Stimulated activated CD4-positive, alpha-beta T cell treated with anti-CD3 and anti-CD28 coated beads, Interleukin-12 subunit alpha, Interleukin-12 subunit beta, amount 100 ng/mL, for 48 hours (primary cell): ENCODE data around the gene SPOCD1.

Experiments
- DNase-seq, 3 donors: peaks; one replicate each; pipeline ENCODE4 v3.0.0-alpha.2; 2020; ENCODE audit warnings: low read depth in 2 of 3, low spot score in 1 of 3

Gene SPOCD1

DNA sequence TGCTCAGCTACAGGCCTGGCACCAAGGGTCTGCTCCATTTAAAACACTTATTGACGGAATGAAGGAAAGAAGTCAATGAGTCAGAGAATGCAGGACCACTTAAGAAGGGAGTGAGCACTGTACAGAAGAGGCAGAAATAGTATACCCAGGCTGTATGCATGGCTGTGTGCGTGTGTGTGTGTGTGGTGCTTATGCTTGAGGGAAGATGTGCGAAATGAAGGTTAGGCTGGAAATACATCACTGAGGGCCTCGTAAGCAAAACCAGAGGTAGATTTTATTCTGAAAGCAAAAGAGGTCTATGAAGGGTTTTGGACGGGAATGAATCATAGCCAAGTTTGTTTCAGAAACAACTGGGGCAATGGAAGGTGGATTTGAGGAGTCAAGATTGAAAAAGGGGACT is 42.0 kb downstream of the SPOCD1 start:
- DNase-seq, result no peak

DNA sequence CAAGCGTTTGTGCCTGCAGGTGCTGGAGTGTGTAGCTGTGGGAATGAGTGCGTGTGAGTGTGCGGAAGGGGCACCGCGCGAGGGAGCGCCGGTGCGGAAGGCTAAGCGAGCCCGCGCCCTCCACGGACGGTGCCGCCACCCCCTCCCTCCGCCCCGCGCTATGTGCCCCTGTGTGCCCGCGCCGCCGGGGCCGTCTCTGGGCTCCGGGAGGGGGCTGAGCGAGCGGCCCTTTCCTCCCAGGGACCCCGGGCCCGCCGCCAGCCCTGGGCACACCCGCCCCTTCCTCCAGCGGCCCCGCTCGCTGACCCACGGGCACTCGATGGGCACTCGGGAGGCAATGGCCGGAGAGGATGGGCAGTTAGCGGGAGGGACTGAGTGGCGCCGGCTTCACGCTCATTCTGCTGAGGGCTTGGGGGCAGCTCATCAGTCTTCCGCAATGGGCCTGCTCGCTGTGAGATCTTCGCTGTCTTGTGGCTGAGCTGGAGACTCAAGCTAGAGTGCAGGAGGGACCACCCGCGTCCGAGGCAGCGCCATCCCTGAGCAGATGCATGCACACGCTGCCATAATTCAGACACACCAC is 43.1 kb downstream of the SPOCD1 start:
- no peak for DNase-seq

DNA sequence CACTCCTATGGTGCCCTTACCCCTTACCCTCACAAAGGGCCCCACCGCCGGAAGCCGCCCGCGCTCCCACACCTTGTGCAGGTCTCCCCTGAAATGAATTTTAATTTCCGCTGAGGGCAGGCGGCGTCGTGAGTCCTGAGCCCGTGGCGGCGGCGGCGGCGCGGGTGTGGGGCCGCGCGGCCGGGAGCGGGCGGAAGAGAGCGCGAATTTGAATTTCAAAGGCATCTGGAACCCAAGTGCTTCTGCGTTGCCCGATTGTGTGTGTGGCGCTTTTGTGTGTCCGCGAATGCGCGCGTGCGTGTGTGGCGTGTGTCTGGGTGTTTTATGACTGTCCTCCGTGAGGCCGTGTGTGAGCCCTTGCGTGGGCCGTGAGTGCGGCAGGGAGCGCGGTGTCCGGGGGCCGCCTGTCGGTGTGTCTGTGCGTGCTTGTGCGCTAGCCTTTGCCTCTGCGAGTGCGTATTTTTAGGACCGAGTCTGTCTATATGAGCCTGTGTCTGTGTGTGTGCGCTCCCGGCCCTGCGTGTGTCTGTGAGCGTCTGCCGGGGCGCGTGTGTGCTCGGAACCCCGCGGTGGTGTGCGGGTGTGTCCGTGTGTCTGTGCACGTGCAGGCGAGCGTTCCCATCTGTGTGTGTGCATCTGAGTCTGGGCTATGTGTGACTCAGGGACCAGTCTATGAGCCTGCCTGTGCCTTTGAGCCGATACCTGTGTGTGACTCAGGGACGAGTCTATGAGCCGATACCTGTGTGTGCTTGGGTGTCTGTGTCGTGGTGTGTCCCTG is 43.7 kb downstream of the SPOCD1 start:
- peak; percentile 25 to 38 (median 33) for DNase-seq

DNA sequence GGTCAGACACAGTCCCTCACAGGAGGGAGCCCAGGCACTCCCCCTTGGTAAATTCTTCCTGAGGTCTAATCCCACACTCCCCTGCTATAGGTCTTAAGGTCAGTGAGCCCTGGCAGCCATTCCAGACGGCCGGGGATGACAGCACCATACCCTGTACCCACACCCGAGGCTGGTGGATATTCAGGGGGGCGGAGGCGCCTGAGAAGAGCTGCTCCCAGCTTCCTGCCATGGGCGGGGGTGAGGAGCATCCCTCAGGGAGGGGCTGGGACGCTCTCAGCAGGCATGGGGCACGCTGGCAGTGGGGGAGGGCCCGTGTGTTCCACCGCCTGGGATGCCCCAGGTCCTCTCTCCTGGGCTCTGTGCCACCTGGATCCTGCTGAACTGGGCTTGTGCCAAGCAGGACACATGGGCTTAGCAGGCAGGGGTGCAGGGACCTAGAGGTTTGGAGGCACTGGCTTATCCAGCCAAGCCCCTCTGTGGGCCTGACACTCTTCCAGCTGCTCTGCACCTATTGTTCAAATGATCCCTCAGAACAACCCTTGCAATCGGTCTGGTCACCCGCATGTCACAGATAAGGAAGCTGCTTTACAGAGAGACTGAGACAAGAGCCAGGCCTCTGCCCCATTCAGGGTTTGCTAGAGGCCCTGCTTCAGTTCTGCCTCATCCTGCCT is 46.0 kb downstream of the SPOCD1 start:
- no peak for DNase-seq

DNA sequence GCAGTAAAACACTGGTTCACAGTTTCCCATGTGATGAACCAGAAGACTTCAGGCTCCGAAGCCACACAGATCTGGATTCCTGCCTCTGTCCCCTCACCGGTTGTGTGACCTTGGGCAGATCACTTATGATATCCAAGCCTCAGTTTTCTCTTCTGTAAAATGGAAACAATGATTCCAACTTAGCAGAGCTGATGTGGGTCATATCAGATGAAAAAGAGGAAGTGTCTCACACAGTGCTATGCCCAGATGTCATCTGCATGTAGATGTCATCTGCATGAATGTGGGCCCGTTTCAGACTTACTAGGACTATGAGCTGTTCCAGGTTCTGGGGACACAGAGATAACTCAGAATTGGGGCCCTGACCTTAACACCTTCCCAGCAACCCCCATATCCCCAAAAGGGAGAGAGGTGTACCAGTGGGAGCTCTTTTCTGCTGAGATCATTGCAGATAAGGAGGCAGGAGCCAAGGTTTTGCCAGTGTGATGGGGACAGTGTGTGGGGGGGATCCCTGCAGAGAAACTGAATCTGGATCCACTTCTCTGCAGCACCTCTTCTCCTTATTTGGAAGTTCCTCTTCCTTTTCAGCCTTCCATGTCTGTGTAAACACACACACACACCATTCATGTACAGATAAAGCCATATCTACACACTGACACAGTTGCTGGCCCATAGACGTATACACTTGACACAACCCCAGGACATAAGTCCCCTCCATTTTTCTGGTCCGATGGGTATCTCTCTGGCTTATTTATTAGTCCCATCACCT is 46.7 kb downstream of the SPOCD1 start:
- DNase-seq, result no peak

DNA sequence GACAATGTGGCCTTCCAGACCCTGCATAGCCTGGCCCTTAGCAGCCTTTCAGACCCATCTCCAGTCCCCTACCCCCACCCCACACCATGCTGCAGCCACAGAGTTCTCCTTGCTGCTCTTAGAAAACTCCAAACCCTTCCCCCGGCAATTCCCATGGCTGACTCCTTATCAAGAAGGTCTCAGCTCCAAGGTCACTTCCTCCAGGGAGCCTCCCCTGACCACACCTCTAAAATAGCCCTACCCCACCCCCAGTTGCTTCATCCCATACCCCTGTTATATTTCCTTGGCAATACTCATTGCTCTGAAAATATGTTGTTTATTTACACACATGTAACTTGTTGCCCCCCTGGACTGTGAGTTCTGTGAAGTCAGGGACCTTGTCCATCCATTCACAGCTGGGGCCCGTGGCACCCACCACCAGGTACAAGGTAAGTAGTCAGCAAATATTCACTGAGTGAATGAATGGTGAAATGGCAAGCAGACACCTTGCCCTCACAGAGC is 47.4 kb downstream of the SPOCD1 start:
- no peak for DNase-seq

DNA sequence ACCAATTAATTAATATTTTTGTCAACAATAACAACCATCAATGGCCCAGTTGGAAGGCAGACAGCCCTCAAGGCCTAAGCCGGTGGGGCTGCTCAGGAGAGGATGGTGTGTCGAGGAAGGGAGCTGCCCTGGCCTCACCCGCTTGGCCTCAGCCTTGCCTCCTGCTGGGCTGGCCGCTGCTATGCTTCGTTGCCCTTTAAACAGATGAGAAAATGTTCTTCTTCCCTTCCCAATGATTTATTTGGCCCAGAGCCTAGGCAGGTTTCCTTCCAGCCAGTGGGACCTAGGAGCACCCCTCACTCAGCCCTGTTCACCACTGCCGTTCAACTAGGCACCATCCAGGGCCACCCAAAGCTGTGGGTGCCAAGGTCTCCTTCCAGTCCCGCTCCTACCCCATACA is 48.6 kb downstream of the SPOCD1 start:
- DNase-seq, result no peak

DNA sequence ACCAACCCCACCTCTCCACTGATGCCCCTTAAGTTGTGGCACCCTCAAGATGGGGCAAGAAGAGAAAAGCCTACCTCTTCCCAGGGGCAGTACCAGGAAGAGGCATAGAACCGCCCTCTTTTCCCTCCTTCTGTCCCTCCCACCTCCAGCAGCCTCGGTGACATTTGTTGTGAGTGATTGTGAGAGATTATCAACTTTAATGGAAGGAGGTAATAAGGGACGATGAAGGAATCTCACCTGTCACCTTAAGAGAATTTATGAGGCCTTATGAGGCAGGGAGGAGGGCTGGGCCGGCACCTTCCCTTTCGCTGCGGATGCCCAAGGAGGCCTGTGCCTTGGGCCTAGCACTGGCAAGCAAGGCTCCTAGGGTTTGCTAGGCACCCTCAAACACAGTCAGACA is 50.3 kb downstream of the SPOCD1 start:
- no peak for DNase-seq

DNA sequence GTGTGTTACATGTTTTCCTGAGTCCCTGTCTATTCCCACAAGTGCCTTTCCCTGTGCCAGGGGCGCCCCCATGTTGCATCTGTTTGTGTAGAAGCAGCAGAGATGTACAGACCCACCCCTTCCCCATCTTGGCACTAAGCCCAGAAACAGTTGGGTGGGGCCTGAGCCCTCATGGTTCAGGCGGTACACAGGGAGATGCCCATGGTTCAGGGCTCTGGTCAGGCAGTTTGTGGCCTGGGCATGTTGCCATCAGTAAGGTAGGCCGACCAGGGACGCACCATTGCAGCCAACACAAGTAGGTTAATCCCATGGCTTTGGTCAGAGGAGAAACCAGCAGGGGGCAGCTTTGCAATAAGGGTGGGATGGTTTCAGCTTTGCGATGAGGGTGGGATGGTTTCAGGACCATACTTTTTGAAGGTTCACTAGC is 50.8 kb downstream of the SPOCD1 start:
- no peak for DNase-seq

DNA sequence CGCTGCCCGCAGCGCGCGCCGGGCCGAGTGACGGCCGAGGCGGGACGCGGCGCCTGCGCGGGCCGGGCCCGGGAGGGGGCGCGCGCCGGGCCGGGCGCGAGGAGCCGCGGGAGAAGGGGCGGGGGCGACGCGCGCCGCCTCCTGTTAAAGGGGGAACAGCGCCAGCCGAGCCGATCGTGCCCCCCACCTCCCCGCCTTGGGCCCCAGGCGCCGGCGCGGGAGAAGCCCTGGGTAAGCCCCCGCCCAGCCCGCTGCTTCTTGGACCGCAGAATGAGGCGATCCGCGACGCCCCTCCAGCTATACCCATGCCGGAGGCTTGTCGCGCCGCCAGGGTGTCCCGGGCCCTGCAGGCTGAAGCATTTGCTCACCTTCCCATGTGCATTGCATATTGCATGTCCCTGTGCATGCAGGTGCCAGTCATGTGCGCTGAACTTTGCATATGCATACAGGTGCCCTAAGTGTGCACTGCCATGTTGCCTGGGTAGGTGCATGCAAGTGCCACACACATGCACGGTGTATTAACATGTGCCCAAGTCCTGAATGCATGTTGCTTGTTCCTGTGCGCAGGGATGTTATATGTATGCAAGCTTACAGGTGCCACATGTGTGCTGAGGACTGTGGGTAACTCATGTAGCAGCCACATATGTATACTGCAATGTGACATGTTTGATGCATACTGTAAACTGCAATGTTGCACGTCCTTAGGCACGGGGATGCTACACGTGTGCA is 51.3 kb downstream of the SPOCD1 start, which contains the start of gene ADGRB2:
Gene ADGRB2 (minus strand): TSS at position 29 of the 729 bp plus-strand sequence. CDS start 7,119 bp downstream, outside the sequence.
- no peak for DNase-seq

DNA sequence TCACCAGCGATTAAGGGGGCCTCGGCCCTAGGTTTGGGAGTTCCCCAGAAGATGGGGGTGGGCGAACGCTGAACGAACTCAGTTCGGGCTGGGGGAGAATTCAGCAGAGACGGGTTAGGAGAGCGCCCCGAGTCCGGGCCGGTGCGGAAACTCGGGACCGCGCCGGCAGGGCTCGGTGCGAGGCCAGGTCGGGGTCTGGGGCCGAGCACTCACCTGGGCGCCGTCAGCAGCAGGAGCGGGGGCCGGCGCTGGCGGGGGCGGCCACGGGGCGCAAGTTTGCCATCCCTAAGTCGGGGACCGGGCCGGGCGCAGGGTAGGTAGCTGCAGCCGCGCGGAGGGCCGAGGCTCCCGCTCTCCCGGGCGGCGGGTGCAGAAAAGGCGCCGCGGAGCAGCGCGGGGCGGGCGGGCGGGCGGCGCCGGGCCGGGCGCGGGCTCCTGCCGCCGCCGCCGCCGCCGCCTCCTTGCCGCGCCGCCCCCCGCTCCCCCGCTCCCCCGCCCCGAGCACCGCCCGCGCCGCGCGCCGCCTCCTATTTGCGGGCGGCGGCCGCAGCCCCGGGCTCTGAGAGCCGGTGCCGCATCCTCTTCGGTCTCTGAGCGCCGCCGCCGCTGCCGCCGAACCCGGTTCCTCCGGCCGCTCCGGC is 52.0 kb downstream of the SPOCD1 start:
- DNase-seq, result no peak

DNA sequence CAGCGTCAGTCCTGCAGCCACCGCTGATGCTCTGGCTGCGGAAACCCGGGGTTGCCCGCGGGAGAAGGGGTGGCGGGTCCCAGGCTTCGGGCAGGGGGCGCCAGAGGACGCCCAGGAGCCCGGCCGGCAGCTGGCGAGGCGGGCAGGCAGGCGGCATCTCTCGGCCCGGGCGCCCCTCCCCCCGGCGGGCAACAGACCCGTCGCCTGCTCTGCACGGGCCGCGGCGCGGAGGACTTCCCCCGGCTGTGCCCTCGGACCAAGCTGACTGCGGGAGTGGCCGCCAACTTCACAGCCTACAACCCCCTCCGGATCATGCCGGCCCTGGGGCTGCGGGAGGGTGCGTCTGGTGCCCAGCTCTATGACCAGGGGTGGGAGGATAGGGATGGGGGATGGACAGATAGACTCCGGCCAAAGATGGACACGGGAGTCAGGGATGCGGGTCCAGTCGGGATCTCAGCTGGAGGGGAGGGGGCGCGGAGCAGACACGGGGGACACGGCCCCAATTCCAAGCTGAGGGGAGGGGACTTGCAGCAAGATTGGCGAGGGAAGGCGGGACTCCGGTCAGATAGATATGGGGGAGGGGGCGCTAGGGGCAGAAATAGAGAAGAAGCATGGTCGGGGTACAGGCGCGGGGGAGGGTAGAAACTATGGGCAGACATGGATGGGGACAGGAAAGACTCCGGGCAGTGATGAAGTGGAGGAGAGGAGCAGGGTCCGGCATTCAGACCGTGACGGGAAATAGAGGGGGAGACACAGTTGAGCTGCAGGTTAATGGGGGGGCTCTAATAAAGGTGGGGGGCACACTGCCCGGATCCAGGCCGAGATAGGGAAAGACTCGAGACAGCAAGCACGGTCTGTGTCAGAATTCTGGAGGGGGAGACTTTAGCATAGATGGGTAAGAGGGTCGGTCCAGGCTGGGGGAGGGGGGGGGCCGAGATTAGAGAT is 52.8 kb downstream of the SPOCD1 start:
- peak; percentile 33 to 63 (median 59) for DNase-seq

DNA sequence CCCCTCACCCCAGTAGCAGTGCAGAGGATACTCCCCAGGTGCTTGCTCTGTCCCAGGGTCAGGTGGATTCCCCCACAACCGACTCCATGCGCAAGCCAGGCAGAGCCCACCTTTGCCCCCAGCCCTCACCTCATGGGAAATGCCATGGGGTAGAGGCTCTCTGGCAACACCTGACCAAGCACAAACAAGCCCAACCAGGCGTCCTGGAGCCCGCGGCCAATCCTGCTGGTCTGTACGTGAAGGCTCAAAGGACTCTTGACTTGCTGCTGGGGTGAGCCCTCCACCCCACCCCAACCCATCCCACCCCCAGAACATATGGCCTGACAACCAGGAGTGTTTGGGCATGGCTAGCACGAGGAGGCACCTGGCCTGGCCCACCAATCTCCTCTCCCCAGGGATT is 53.5 kb downstream of the SPOCD1 start:
- no peak for DNase-seq

DNA sequence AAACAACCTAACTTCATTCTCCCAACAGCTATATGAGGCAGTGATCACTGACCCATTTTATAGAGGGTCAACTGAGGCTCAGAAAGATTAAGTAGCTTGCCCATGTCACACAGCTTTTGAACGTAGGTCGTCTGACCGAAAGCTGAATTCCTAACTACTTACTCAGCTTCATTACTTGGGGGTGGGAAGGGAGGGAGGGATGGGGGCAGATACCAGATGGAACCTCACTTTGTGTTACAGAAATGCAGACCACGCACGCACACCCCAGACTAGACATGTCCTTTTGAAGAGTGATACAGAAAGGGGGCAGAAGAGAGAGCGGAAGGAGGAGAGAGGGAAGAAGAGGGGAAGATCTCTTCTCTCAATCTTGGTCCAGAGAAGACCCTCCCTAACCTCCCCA is 53.9 kb downstream of the SPOCD1 start:
- DNase-seq, result no peak

DNA sequence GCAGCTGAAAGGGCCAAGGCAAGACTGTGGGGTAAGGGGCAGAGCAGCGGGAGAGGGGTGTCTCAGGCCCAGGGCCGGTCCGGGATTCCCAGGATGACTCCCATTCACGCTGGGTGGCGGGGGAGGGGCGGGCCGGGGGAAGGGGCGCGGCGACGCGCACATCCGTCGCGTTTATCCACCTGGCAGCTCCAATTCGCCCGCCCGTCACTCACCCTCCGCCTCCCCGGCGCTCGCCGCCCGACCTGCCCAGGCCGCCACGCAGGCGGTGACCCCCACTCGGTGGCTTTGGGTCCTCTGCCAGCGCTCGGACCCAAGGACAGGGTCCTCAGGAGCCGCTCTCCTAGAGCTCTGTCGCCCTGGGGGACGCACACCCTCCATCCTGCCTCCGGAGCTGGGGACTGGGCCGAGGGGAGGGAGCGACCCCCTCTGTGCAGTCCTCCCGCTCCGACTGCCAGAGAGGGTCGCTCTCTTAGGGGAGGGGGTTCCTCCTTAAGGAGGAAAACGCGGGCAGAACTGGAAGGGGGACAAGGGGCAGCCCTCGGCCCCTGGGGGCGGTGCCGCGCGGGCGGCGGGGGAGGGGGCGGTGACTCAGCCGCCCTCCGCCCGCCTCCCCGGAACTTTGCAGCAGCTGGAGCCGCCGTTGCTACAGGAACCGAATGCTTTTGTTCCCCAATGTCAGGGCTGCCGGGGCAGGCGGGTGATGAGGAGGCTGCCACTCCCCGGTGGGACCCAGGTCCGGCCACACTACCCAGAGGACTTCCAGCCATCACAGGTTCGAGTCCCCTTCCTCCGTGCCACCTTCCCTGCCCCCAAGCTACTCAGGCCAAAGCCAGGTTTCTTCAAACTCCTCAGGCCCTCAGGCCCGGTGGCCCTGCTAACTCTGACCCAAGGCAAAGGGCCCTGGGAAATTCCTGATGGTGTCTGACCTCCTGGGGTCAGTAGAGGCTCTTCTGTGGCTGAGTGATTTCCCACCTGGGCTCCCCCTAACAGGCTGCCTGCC is 55.1 kb downstream of the SPOCD1 start:
- DNase-seq, result peak in 1 of 3 donors; percentile 33

DNA sequence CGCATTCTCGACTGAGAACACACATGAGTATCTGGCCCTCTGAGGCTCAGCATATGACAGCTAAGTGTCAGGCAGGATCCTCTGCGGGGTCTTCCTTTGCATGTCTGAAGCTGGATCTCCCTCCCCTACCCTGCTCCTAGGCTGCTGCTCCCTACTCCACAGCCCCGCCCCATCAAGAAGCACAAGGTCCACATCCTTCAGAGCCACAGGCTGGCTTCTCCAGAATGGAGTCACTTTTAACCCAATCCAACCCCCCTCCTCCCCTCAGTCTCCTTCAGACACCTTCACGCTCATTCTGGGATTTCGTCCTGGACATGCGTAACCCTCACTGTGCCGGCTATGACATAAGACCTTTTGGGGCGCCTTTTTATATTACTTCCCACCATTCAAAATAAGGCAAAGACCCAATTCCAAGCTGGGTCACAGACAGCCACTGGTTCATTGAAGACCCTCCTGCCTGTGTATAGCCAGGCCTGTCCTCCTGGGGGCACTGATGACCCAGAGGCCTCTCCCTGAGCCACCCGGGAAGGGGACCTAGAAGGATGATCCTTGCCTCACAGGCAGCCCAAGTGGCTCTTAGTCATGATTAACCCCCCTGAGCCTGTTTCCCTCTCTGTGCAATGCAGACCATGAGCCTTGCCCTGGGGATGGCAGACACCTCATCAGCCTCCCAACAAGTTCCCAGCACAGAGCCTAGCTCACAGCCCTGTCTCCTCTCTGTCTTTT is 56.4 kb downstream of the SPOCD1 start:
- no peak for DNase-seq

DNA sequence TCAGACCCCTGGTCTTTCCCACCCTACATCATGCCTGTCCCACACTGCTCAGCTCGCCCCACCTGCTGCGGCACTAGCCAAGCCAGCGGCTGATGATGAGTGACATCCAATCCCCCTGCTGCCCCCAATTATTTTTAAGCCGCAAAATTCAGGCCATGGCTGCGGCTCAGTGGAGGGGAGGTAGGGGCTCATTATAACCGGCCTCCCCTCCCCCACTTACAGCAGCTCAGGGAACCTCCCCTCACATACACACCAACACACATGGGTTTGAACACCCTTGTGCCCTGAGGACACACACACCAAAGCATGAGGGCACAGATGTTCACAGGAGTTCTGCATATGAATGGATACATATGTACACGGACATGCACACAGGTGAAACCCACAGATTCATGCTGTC is 57.0 kb downstream of the SPOCD1 start:
- DNase-seq, result no peak
